Esophagus squamous epithelium (tissue), 5 donors: Measurements from ENCODE around the gene FNDC11. TPM values are rescaled to one million over a fixed set of nuclear protein-coding genes. Genes with fewer than 3 reads are reported as not detected.

Source experiments
- DNase-seq: peaks from one replicate; lab custom pipeline; 2025; lab: John Stamatoyannopoulos, UW
- H3K27ac ChIP-seq, 4 donors: fragments of 200-600 bp; sonication (generic); one replicate each; pipeline ENCODE4 v1.5.1; 2016 to 2019; ENCODE audit warnings: mild to moderate bottlenecking in 1 of 4
- H3K27me3 ChIP-seq, 4 donors: fragments of 200-600 bp; sonication (generic); 1 replicate in 3 of 4; 2 replicates in 1 of 4; pipeline versions ENCODE4 v1.5.1 to v1.6.0; 2017 to 2021; ENCODE audit warnings: antibody characterized with exemption in 1 of 4
- H3K36me3 ChIP-seq, 3 donors: fragments of 200-600 bp; sonication (generic); one replicate each; pipeline ENCODE4 v1.5.1; 2016 to 2019
- H3K4me1 ChIP-seq, 3 donors: fragments of 200-600 bp; sonication (generic); one replicate each; pipeline ENCODE4 v1.5.1; 2017 to 2019
- H3K4me3 ChIP-seq, 4 donors: fragments of 200-600 bp; sonication (generic); 1 replicate in 3 of 4; 2 replicates in 1 of 4; pipeline ENCODE4 v1.5.1; 2016 to 2019; ENCODE audit warnings: mild to moderate bottlenecking in 2 of 4, moderate library complexity in 1 of 4
- H3K9me3 ChIP-seq, 3 donors: fragments of 200-600 bp; sonication (generic); one replicate each; pipeline ENCODE4 v1.5.1; 2016 to 2019
- CTCF ChIP-seq, 6 experiments: fragments of 450-650 bp in 4 of 6; fragments of 200-600 bp in 2 of 6; sonication (generic) in 2 of 6; IDR thresholded peaks; one replicate each; pipeline ENCODE4 v1.5.1; 2016 to 2019; ENCODE audit warnings: antibody characterized with exemption in 6 of 6, mild to moderate bottlenecking in 4 of 6, moderate library complexity in 4 of 6
- POLR2A ChIP-seq, 4 donors: fragments of 450-650 bp; IDR thresholded peaks; one replicate each; pipeline ENCODE4 v1.6.1; 2017; ENCODE audit warnings: antibody characterized with exemption in 4 of 4, mild to moderate bottlenecking in 4 of 4, moderate library complexity in 3 of 4
- WGBS, 2 donors: methylation state at CpG; one replicate each; pipeline ENCODE4 v1.1.5; 2018; 5-methylcytosine and 5-hydroxymethylcytosine counted together
- intact Hi-C: fragments of 100-400 bp; cut with DNase I; formaldehyde crosslinking; loops from one replicate; pipeline ENCODE4 v1.15.0; 2022
- total RNA-seq, 4 donors: library from RNA; depleted of rRNA; stranded (reverse); fragments of >200 nt; gene quantifications; one replicate each; pipeline ENCODE4 v1.1.0, GENCODE V29; 2016
- donor health status: DM: yes; HTN: yes; CAD: no.

FNDC11 gene
- total RNA-seq, 4 donors from 2014 or later, result under 0.01 TPM; not detected in 3

- TF ChIP-seq POLR2A (IDR thresholded peaks at IDR 0.05) (peak in 3 of 4 donors; percentile 61 to 78 (median 63)), CTCF (IDR thresholded peaks at IDR 0.05) (peak; percentile 94 to 99 (median 98))
- Histone ChIP-seq H3K27ac (peak overlapping the region; percentile 90 to 99 (median 95)), H3K4me3 (peak overlapping the region; percentile 46 to 67 (median 62)), H3K36me3 (peaks cover 0 to 2% (median 0%) of the 10 kb centered on the region in 3 donors), H3K4me1 (peaks cover 31 to 91% (median 43%) of the 10 kb centered on the region in 3 donors), H3K9me3 (no peaks in the 10 kb centered on the region), H3K27me3 (peaks cover 0 to 80% (median 0%) of the 10 kb centered on the region in 4 donors)
- 0% methylated on average over 7 to 14 of the region's 34 CpGs for WGBS, 2 donors
- peak; percentile 78 for DNase-seq
- intact Hi-C loops, result loop anchor here (5.0 kb wide), 2 partner anchors 200 to 435 kb away; partner anchors contain the start of genes LIME1 and SLC2A4RG
Observed at GRCh38 chr20:63537525-63538203, 16.3 kb upstream of the FNDC11 start.

GRCh38 chr20:63538204-63539091 is 15.5 kb upstream of the FNDC11 start:
- H3K36me3 ChIP-seq, result no peaks in the 10 kb centered on the region
- H3K9me3 ChIP-seq, result no peaks in the 10 kb centered on the region
- H3K4me1 ChIP-seq, result peaks cover 30 to 91% (median 42%) of the 10 kb centered on the region in 3 donors
- intact Hi-C loops, result loop anchor here (5.0 kb wide), 2 partner anchors 199 to 434 kb away; partner anchors contain the start of genes LIME1 and SLC2A4RG
- peak overlapping the region; percentile 46 to 67 (median 62) for H3K4me3 ChIP-seq
- H3K27ac ChIP-seq, result peak overlapping the region; percentile 90 to 99 (median 95)
- no peak for DNase-seq
- 34 to 43% methylated on average over 3 to 4 of the region's 27 CpGs for WGBS, 2 donors
- peaks cover 0 to 82% (median 0%) of the 10 kb centered on the region in 4 donors for H3K27me3 ChIP-seq
- TF ChIP-seq CTCF (IDR thresholded peaks at IDR 0.05), result peak in 2 of 6 experiments; percentile 7 to 9
- TF ChIP-seq POLR2A (IDR thresholded peaks at IDR 0.05), result no peak

- WGBS, 2 donors, result 44 to 45% methylated on average over 9 to 10 of the region's 12 CpGs
- Histone ChIP-seq H3K4me1 (peaks cover 24 to 85% (median 36%) of the 10 kb centered on the region in 3 donors), H3K36me3 (no peaks in the 10 kb centered on the region), H3K4me3 (peak overlapping the region in 1 of 4 donors; percentile 57), H3K9me3 (no peaks in the 10 kb centered on the region), H3K27ac (peak overlapping the region in 3 of 4 donors; percentile 90 to 99 (median 96)), H3K27me3 (peaks cover 0 to 79% (median 0%) of the 10 kb centered on the region in 4 donors)
- no peak for TF ChIP-seq POLR2A (IDR thresholded peaks at IDR 0.05)
- TF ChIP-seq CTCF (IDR thresholded peaks at IDR 0.05), result no peak
- DNase-seq, result no peak
- intact Hi-C loops, result loop anchor here (5.0 kb wide), 2 partner anchors 198 to 433 kb away; partner anchors contain the start of genes LIME1 and SLC2A4RG
Observed at GRCh38 chr20:63539092-63539430, 14.9 kb upstream of the FNDC11 start.

GRCh38 chr20:63539441-63540370 is 14.3 kb upstream of the FNDC11 start:
- peaks cover 0 to 79% (median 0%) of the 10 kb centered on the region in 4 donors for H3K27me3 ChIP-seq
- H3K36me3 ChIP-seq, result no peaks in the 10 kb centered on the region
- WGBS, 2 donors, result no CpG with 5 or more reads among the region's 29 CpGs
- DNase-seq, result no peak
- TF ChIP-seq CTCF (IDR thresholded peaks at IDR 0.05) (no peak), POLR2A (IDR thresholded peaks at IDR 0.05) (no peak)
- H3K27ac ChIP-seq, result no peak overlapping the region
- intact Hi-C loops, result loop anchor here (5.0 kb wide), 2 partner anchors 198 to 433 kb away; partner anchors contain the start of genes LIME1 and SLC2A4RG
- H3K9me3 ChIP-seq, result no peaks in the 10 kb centered on the region
- H3K4me3 ChIP-seq, result no peak overlapping the region
- peaks cover 19 to 81% (median 29%) of the 10 kb centered on the region in 3 donors for H3K4me1 ChIP-seq
